ENCODE data around the gene MYOM1.

DNA sequence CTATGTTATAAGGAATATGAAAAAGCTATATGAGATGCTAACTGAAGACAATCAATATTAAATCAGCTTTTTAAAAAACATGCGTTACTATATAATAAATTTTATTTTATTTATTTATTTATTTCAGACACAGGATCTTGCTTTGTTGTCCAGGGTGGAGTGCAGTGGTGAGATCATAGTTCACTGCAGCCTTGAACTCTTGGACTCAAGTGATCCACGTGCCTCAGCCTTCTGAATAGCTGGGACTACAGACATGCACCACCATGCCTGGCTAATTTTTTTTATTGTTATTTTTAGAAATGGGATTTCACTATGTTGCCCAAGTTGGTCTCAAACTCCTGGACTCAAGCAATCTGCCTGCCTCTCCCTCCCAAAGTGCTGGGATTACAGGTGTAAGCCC is 89.4 kb downstream of the MYOM1 start:
- TF ChIP-seq, protein P1, sequence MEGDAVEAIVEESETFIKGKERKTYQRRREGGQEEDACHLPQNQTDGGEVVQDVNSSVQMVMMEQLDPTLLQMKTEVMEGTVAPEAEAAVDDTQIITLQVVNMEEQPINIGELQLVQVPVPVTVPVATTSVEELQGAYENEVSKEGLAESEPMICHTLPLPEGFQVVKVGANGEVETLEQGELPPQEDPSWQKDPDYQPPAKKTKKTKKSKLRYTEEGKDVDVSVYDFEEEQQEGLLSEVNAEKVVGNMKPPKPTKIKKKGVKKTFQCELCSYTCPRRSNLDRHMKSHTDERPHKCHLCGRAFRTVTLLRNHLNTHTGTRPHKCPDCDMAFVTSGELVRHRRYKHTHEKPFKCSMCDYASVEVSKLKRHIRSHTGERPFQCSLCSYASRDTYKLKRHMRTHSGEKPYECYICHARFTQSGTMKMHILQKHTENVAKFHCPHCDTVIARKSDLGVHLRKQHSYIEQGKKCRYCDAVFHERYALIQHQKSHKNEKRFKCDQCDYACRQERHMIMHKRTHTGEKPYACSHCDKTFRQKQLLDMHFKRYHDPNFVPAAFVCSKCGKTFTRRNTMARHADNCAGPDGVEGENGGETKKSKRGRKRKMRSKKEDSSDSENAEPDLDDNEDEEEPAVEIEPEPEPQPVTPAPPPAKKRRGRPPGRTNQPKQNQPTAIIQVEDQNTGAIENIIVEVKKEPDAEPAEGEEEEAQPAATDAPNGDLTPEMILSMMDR (IDR thresholded peaks at IDR 0.05 in 8 of 11, conservative IDR thresholded peaks at IDR 0.05 in 3 of 11): no peak
- TF ChIP-seq POLR2A (IDR thresholded peaks at IDR 0.05) (no peak), POLR2AphosphoS5 (IDR thresholded peaks at IDR 0.05) (no peak)

All from spleen (tissue), 7 donors.